Activated T-cell treated with anti-CD3 and anti-CD28 coated beads, Interleukin-2, amount 50 U/mL, for 72 hours (primary cell): ENCODE measurements around the gene DEK. TPM values are rescaled to one million over a fixed set of nuclear protein-coding genes. Genes with fewer than 3 reads are reported as not detected.
A peak's percentile ranks its signal among the peaks of the same experiment; 100 is the strongest.
"Not testable (repeated sequence)": the region's sequence is repeated elsewhere in the genome, so short reads cannot be mapped to it uniquely, and the experiment has no call there.

Source experiments
- ATAC-seq, 2 donors: fragments of 150-1000 bp; cut with Tn5 transposase; replicated peaks in 1 of 2; 2 replicates each; pipeline ENCODE4 v1.10.0; 2021; ENCODE audit warnings: moderate library complexity in 2 of 2, mild to moderate bottlenecking in 1 of 2
- DNase-seq, 2 donors: peaks; one replicate each; pipeline ENCODE4 v3.0.0; 2021 to 2022; ENCODE audit warnings: mixed read lengths in 1 of 2
- H3K27ac Mint-ChIP-seq: one replicate; pipeline ENCODE4 v1.8.0; 2022; ENCODE audit warnings: mild to moderate bottlenecking, moderate library complexity, mixed read lengths
- H3K27me3 Mint-ChIP-seq: one replicate; pipeline ENCODE4 v1.8.0; 2022; ENCODE audit warnings: low read depth, mixed read lengths
- H3K36me3 Mint-ChIP-seq, 2 donors: one replicate each; pipeline ENCODE4 v1.8.0; 2022; ENCODE audit warnings: mixed read lengths in 2 of 2, mild to moderate bottlenecking in 1 of 2; ENCODE audit not compliant: insufficient read depth in 2 of 2
- H3K4me1 Mint-ChIP-seq: one replicate; pipeline ENCODE4 v1.8.0; 2022; ENCODE audit warnings: low read depth, mixed read lengths
- H3K4me3 Mint-ChIP-seq, 2 donors: one replicate each; pipeline ENCODE4 v1.8.0; 2022; ENCODE audit warnings: mild to moderate bottlenecking in 2 of 2, mixed read lengths in 2 of 2, moderate library complexity in 2 of 2
- H3K9me3 Mint-ChIP-seq, 2 donors: one replicate each; pipeline ENCODE4 v1.8.0; 2022; ENCODE audit warnings: mixed read lengths in 2 of 2
- total RNA-seq, 2 donors: library from RNA; stranded (reverse); gene quantifications; one replicate each; pipeline ENCODE4 v1.2.3, GENCODE V29; 2022

The DEK gene, protein sequence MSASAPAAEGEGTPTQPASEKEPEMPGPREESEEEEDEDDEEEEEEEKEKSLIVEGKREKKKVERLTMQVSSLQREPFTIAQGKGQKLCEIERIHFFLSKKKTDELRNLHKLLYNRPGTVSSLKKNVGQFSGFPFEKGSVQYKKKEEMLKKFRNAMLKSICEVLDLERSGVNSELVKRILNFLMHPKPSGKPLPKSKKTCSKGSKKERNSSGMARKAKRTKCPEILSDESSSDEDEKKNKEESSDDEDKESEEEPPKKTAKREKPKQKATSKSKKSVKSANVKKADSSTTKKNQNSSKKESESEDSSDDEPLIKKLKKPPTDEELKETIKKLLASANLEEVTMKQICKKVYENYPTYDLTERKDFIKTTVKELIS
- 100 to 1,000 TPM; 175 to 204 TPM for total RNA-seq

DNA sequence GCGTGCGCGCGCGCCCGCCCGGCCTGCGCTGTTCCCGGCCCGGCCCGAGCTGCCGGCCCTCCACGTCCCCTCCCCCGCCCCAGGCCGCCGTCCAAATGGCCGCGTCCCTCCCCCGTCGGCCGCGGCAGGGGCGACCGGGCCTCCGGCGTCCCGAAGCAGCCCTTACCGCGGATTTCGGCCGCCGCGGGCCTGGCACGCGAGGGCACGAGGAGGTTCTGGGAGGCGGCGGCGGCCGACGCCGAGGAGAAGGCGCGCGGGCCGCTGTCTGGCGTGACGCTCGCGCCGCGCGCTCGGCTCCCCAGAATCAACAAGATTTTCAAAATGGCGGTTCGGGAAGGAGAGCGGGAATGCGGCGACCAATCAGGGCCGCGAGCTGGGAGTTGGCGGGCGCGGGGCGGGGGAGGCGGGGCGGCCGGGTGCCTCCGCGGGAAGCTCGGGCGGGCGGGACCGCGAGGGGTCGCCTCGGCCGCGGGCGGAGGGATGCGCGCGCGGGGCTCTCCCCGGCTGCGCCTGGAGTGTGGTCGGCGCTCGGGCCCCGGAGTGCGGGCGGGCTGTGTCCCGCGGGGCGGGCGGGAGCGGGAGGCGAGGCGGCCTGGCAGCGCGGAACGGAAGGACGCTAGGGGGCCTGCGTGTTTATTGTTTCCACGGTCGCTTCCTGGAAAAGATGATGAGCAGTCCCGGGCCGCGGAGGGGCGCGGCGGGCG is at the start of gene DEK:
Gene DEK (minus strand): TSS at position 312 of the 704 bp plus-strand sequence. CDS start 543 bp downstream, outside the sequence.
- peaks cover 1 to 2% of the 10 kb centered on the region in 2 donors for H3K9me3 Mint-ChIP-seq
- peaks cover 52% of the 10 kb centered on the region for H3K4me1 Mint-ChIP-seq
- peak within 1 kb of the TSS; percentile 99 for H3K27ac Mint-ChIP-seq
- DNase-seq: peak; percentile 85 to 89
- no peaks in the 10 kb centered on the region for H3K27me3 Mint-ChIP-seq
- H3K36me3 Mint-ChIP-seq: peaks cover 22 to 40% of the 10 kb centered on the region in 2 donors
- H3K4me3 Mint-ChIP-seq: peak within 1 kb of the TSS; percentile 98 to 99
- ATAC-seq: peak; percentile 71 to 78

- H3K4me3 Mint-ChIP-seq: no peak overlapping the region
- H3K4me1 Mint-ChIP-seq: no peaks in the 10 kb centered on the region
- ATAC-seq (no peak), DNase-seq (no peak)
- peaks cover 0 to 2% of the 10 kb centered on the region in 2 donors for H3K9me3 Mint-ChIP-seq
- H3K27ac Mint-ChIP-seq: no peak overlapping the region
- H3K36me3 Mint-ChIP-seq: peaks cover 0 to 3% of the 10 kb centered on the region in 2 donors
- H3K27me3 Mint-ChIP-seq: peaks cover 29% of the 10 kb centered on the region
Measured at GRCh38 chr6:18312368-18312767, 48.0 kb upstream of the DEK start.

DNA sequence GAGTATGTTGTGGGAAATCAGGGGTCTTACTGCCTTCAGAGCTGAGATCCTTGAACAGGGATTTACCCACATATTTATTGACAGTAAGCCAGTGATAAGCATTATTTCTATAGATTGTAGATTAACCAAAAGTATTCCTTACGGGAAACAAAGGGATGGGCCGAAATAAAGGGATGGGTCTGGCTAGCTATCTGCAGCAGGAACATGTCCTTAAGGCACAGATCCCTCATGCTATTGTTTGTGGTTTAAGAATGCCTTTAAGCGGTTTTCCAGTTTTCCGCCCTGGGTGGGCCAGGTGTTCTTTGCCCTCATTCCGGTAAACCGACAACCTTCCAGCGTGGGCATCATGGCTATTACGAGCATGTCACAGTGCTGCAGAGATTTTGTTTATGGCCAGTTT is 45.7 kb upstream of the DEK start:
- H3K36me3 Mint-ChIP-seq, H3K9me3 Mint-ChIP-seq, H3K27ac Mint-ChIP-seq, H3K4me3 Mint-ChIP-seq, H3K4me1 Mint-ChIP-seq, ATAC-seq, DNase-seq: not testable (repeated sequence)
- peaks cover 26% of the 10 kb centered on the region for H3K27me3 Mint-ChIP-seq

GRCh38 chr6:18309046-18309445 is 44.7 kb upstream of the DEK start:
- ATAC-seq: no peak

DNA sequence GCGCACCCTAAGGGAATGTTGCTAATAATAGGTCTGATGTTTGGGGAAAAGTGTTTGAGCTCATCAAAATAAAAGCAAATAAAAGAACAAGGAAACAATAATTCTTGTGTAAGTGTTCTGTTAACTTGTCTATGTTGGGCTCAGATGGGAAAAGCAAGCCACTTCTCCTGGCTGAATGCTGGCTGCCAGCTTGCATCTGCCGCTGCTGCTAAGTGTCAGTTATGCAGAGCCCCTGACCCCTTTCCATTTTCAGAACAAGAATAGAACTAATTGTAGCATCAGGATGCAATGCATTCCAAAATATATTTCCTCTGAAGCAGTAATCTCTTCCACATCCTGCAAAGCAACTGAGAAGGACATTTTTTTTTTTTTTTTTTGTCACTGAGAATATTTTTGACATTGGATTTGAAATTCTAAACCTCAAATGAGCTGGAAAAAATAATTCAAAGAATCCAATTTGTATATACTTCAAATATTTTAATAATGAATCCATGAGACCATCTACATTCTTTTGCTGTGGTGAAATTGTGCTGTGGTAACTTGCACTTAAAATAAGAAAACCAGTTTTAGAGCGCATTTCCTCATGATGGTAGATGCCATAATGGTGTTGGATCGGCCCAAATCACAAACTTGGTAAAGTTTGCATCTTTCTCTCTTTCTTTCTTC is 43.9 kb upstream of the DEK start:
- H3K4me3 Mint-ChIP-seq: no peak overlapping the region
- H3K4me1 Mint-ChIP-seq: peaks cover 4% of the 10 kb centered on the region
- peaks cover 0 to 3% of the 10 kb centered on the region in 2 donors for H3K36me3 Mint-ChIP-seq
- DNase-seq (no peak), ATAC-seq (no peak)
- peaks cover 0 to 2% of the 10 kb centered on the region in 2 donors for H3K9me3 Mint-ChIP-seq
- no peak overlapping the region for H3K27ac Mint-ChIP-seq
- H3K27me3 Mint-ChIP-seq: peaks cover 13% of the 10 kb centered on the region

More at GRCh38 chr6:18309046-18309445, 44.7 kb upstream of the DEK start:
- Mint-ChIP-seq H3K27ac (no peak overlapping the region), H3K4me3 (no peak overlapping the region), H3K4me1 (peaks cover 4% of the 10 kb centered on the region), H3K36me3 (peaks cover 0 to 3% of the 10 kb centered on the region in 2 donors), H3K9me3 (peaks cover 0 to 2% of the 10 kb centered on the region in 2 donors), H3K27me3 (peaks cover 19% of the 10 kb centered on the region)
- no peak for DNase-seq

GRCh38 chr6:18306977-18307376 is 42.6 kb upstream of the DEK start:
- Mint-ChIP-seq H3K27me3 (peaks cover 10% of the 10 kb centered on the region), H3K9me3 (peaks cover 0 to 2% of the 10 kb centered on the region in 2 donors), H3K36me3 (peaks cover 0 to 3% of the 10 kb centered on the region in 2 donors), H3K4me1 (peaks cover 4% of the 10 kb centered on the region), H3K4me3 (no peak overlapping the region), H3K27ac (no peak overlapping the region)
- DNase-seq: no peak
- ATAC-seq: peak; percentile 54 to 81

DNA sequence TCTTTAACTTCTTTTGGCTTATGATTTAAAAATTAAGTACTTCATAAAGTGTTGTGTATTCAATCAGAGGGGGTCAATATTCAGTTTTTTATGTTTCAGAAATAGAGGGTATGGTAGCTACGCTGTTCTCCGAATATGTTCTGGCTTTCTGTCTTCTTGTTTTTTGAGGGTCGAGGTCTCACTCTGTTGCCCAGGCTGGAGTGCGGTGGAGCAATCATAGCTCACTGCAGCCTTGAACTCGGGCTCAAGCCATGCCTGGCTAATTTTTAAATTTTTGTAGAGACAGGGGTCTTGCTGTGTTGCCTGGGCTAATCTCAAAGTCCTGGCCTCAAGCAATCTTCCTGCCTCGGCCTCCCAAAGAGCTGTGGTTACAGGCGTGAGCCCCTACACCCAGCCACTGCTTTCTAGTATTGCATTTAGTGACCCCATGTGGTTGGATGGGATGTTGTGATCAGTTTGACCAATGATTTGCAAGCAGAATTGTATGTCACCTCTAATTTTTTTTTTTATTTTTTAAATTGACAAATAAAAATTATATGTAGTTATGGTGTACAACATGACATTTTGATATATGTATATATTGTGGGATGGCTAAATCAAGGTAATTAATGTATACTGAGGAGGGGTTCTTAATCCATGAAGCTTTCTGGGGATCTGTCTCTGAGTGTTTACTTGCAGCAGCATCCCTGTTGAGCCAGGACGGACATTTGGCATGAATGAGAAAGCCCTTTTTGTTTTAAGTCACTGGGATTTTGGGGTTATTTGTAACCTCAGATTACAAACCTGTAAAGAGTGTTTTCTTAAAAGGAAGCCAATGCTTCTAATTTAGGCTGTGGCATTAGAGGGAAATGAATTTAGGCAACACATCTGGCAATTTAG is 38.5 kb upstream of the DEK start:
- no peak overlapping the region for H3K4me3 Mint-ChIP-seq
- H3K36me3 Mint-ChIP-seq: no peaks in the 10 kb centered on the region
- DNase-seq: no peak
- no peaks in the 10 kb centered on the region for H3K9me3 Mint-ChIP-seq
- H3K27me3 Mint-ChIP-seq: no peaks in the 10 kb centered on the region
- H3K4me1 Mint-ChIP-seq: peaks cover 4% of the 10 kb centered on the region
- no peak overlapping the region for H3K27ac Mint-ChIP-seq
- no peak for ATAC-seq

- H3K36me3 Mint-ChIP-seq: no peaks in the 10 kb centered on the region
- ATAC-seq: no peak
- H3K4me1 Mint-ChIP-seq: no peaks in the 10 kb centered on the region
- peaks cover 10% of the 10 kb centered on the region for H3K27me3 Mint-ChIP-seq
- H3K27ac Mint-ChIP-seq: no peak overlapping the region
- no peak overlapping the region for H3K4me3 Mint-ChIP-seq
- no peaks in the 10 kb centered on the region for H3K9me3 Mint-ChIP-seq
- DNase-seq: no peak
Measured at GRCh38 chr6:18293076-18293904, 29.0 kb upstream of the DEK start.

DNA sequence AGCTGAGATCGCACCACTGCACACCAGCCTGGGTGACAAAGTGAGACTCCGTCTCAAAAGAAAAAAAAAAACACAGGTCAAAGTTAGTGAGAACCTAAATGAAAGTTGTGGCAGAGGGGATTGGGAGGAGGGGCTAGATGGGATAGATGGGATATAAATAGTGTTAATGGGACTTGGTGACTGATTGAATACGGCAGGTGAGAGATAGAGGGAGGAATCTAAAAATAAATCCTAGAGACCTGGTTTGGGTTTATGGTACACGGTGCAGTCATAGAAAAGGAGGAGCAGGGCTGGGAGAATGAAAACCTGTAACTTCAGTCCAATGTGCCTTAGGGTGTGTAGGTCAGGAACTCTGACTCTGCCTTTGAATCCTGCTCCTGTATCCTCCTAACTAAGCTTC is 25.0 kb upstream of the DEK start:
- Mint-ChIP-seq H3K4me1 (no peaks in the 10 kb centered on the region), H3K27ac (no peak overlapping the region), H3K27me3 (peaks cover 16% of the 10 kb centered on the region), H3K36me3 (no peaks in the 10 kb centered on the region), H3K9me3 (no peaks in the 10 kb centered on the region), H3K4me3 (no peak overlapping the region)
- ATAC-seq (no peak), DNase-seq (no peak)

DNA sequence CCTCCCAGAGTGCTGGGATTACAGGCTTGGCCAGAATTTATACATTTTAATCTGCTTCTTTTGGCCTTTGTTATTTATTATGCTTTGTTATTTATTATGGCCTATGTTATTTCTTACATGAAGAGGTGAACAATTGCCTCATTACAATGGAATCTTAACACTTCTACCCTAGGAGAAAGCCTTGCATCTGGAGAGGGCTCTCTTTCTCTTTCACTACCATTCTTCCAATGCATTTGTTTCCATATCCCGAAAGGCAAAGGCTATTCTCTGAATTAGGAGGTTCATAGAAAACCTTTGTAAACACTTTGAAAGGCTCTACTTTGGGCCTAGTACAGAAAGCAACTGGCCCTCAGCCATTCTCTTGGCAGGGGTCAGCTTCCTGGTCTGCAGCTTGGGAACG is 19.9 kb upstream of the DEK start:
- Mint-ChIP-seq H3K27ac (no peak overlapping the region), H3K9me3 (no peaks in the 10 kb centered on the region), H3K4me3 (no peak overlapping the region), H3K27me3 (peaks cover 41% of the 10 kb centered on the region), H3K4me1 (no peaks in the 10 kb centered on the region), H3K36me3 (no peaks in the 10 kb centered on the region)
- no peak for ATAC-seq
- no peak for DNase-seq

- Mint-ChIP-seq H3K4me3 (no peak overlapping the region), H3K36me3 (no peaks in the 10 kb centered on the region), H3K27ac (no peak overlapping the region), H3K4me1 (no peaks in the 10 kb centered on the region), H3K27me3 (peaks cover 53% of the 10 kb centered on the region), H3K9me3 (no peaks in the 10 kb centered on the region)
- DNase-seq (no peak), ATAC-seq (no peak)
Measured at GRCh38 chr6:18281564-18281963, 17.2 kb upstream of the DEK start.

- Mint-ChIP-seq H3K9me3 (no peaks in the 10 kb centered on the region), H3K4me3 (no peak overlapping the region), H3K27me3 (peaks cover 68% of the 10 kb centered on the region), H3K36me3 (no peaks in the 10 kb centered on the region), H3K4me1 (no peaks in the 10 kb centered on the region), H3K27ac (no peak overlapping the region)
- ATAC-seq (no peak), DNase-seq (no peak)
Measured at GRCh38 chr6:18280084-18280483, 15.8 kb upstream of the DEK start.
